GM12878 (cell line): ENCODE data around the gene ZCCHC13. TPM values are rescaled to one million over a fixed set of nuclear protein-coding genes. Genes with fewer than 3 reads are reported as not detected.

Source experiments
- ATAC-seq: fragments of 200-7000 bp; cut with Tn5 transposase; 3 replicates; pipeline ENCODE4 v1.9.1; 2020; ENCODE audit warnings: mild to moderate bottlenecking, moderate library complexity
- BruUV-seq: library from RNA; stranded (reverse); fragments of 400-500 nt; replicated peaks from 2 replicates; lab custom pipeline; 2021; lab: Mats Ljungman, UMichigan
- CTCF ChIA-PET: fragments of 300-600 bp; sonication (Branson Sonifier 250); formaldehyde crosslinking; extraction: SDS; loops from one replicate; lab custom pipeline; 2021; ENCODE audit warnings: inconsistent platforms; lab: Yijun Ruan, JAX
- POLR2A ChIA-PET: fragments of 350-600 bp; formaldehyde crosslinking; extraction: SDS; loops from one replicate; lab custom pipeline; 2021; ENCODE audit warnings: inconsistent platforms; lab: Charles Lee
- RAD21 ChIA-PET: fragments of 300-600 bp; sonication (Branson Sonifier 250); formaldehyde crosslinking; loops from one replicate; lab custom pipeline; 2023; ENCODE audit warnings: antibody characterized with exemption; ENCODE audit not compliant: unreplicated experiment; lab: Charles Lee
- SMC1A ChIA-PET: fragments of 300-600 bp; sonication (Branson Sonifier 250); formaldehyde crosslinking; loops from one replicate; lab custom pipeline; 2023; ENCODE audit not compliant: unreplicated experiment, uncharacterized antibody; lab: Charles Lee
- DNase-seq: peaks from one replicate; pipeline ENCODE4 v3.0.0-alpha.2; 2011; ENCODE audit warnings: low read depth, low spot score
- FAIRE-seq: peaks from 3 replicates; lab custom pipeline; 2011; peaks lifted over from hg19 to GRCh38; lab: Jason Lieb, UNC
- H2AFZ ChIP-seq: 2 replicates; pipeline ENCODE4 v1.6.0; 2011; ENCODE audit warnings: low read depth, low read length, control low read depth; ENCODE audit not compliant: control insufficient read depth
- H3K27ac ChIP-seq: 2 replicates; pipeline ENCODE4 v1.5.1; 2011; ENCODE audit warnings: control low read depth; ENCODE audit not compliant: control insufficient read depth, insufficient read depth
- H3K27me3 ChIP-seq, 2 experiments: replicated peaks in 1 of 2; 2 replicates each; pipeline versions ENCODE4 v1.6.0 to v1.6.1; 2011; ENCODE audit warnings: low read length in 1 of 2; ENCODE audit not compliant: control insufficient read depth in 2 of 2, insufficient read depth in 2 of 2
- H3K36me3 ChIP-seq, 2 experiments: 2 replicates each; pipeline ENCODE4 v1.5.1; 2011; ENCODE audit warnings: low read length in 1 of 2; ENCODE audit not compliant: control insufficient read depth in 2 of 2, insufficient read depth in 2 of 2
- H3K4me1 ChIP-seq: 2 replicates; pipeline ENCODE4 v1.6.1; 2011; ENCODE audit warnings: mild to moderate bottlenecking, low read length, moderate library complexity, mixed read lengths; ENCODE audit not compliant: control insufficient read depth, insufficient read depth
- H3K4me2 ChIP-seq: 2 replicates; pipeline ENCODE4 v1.6.0; 2011; ENCODE audit warnings: control low read depth; ENCODE audit not compliant: control insufficient read depth, insufficient read depth
- H3K4me3 ChIP-seq: fragments of 200-600 bp; sonication (generic); 2 replicates; pipeline ENCODE4 v1.5.1; 2016
- H3K79me2 ChIP-seq: 2 replicates; pipeline ENCODE4 v1.6.0; 2011; ENCODE audit warnings: low read length; ENCODE audit not compliant: control insufficient read depth, insufficient read depth
- H3K9ac ChIP-seq: 2 replicates; pipeline ENCODE4 v1.8.0; 2011; ENCODE audit warnings: low read length, control low read depth, mixed read lengths; ENCODE audit not compliant: control insufficient read depth, insufficient read depth
- H3K9me3 ChIP-seq: replicated peaks from 3 replicates; pipeline ENCODE4 v1.5.1; 2011; ENCODE audit warnings: mild to moderate bottlenecking, low read length; ENCODE audit not compliant: control insufficient read depth, insufficient read depth
- H4K20me1 ChIP-seq: 2 replicates; pipeline ENCODE4 v1.6.0; 2011; ENCODE audit not compliant: control insufficient read depth, insufficient read depth
- CBFB ChIP-seq: IDR thresholded peaks from 2 replicates; pipeline ENCODE4 v1.6.1; 2016; ENCODE audit warnings: antibody characterized with exemption, low read depth
- CBX5 ChIP-seq: sonication (generic); IDR thresholded peaks from 2 replicates; pipeline ENCODE4 v1.6.1; 2016; ENCODE audit warnings: low read depth, moderate library complexity, mild to moderate bottlenecking, inconsistent platforms
- CHD1 ChIP-seq: IDR thresholded peaks from 2 replicates; pipeline ENCODE4 v1.6.1; 2012; ENCODE audit warnings: low read depth, low read length, improper control_type of control experiment
- FOXM1 ChIP-seq: IDR thresholded peaks from 2 replicates; pipeline ENCODE4 v1.6.1; 2012; ENCODE audit warnings: low read depth, mild to moderate bottlenecking, inconsistent platforms, low read length, moderate library complexity
- GATAD2B ChIP-seq: fragments of 450-650 bp; conservative IDR thresholded peaks from 2 replicates; pipeline ENCODE4 v1.6.1; 2017; ENCODE audit warnings: low read depth, mild to moderate bottlenecking, moderate library complexity
- HDAC6 ChIP-seq: fragments of 200-600 bp; sonication (generic); IDR thresholded peaks from one replicate; pipeline ENCODE4 v1.8.0; 2017; ENCODE audit warnings: antibody characterized with exemption; ENCODE audit not compliant: unreplicated experiment
- HSF1 ChIP-seq: fragments of 150-350 bp; IDR thresholded peaks from 2 replicates; pipeline ENCODE4 v1.6.1; 2014; ENCODE audit warnings: mild to moderate bottlenecking, low read depth, low read length
- LARP7 ChIP-seq: fragments of 450-650 bp; IDR thresholded peaks from 2 replicates; pipeline ENCODE4 v1.6.1; 2017; ENCODE audit warnings: mild to moderate bottlenecking
- MTA2 ChIP-seq: fragments of 450-650 bp; IDR thresholded peaks from 2 replicates; pipeline ENCODE4 v1.6.1; 2016; ENCODE audit warnings: low read depth, mild to moderate bottlenecking, moderate library complexity
- PKNOX1 ChIP-seq: fragments of 450-650 bp; IDR thresholded peaks from 2 replicates; pipeline ENCODE4 v1.6.1; 2016; ENCODE audit warnings: mild to moderate bottlenecking
- SMC3 ChIP-seq: IDR thresholded peaks from 2 replicates; pipeline ENCODE4 v1.6.1; 2011; ENCODE audit warnings: low read length, improper control_type of control experiment, borderline replicate concordance
- STAT1 ChIP-seq: fragments of 450-650 bp; conservative IDR thresholded peaks from 2 replicates; pipeline ENCODE4 v1.6.1; 2014; ENCODE audit warnings: antibody characterized with exemption, mild to moderate bottlenecking
- SUZ12 ChIP-seq: fragments of 200-600 bp; sonication (generic); IDR thresholded peaks from one replicate; pipeline ENCODE4 v1.6.1; 2018; ENCODE audit warnings: antibody characterized with exemption, mild to moderate bottlenecking; ENCODE audit not compliant: unreplicated experiment
- TARDBP ChIP-seq: IDR thresholded peaks from 2 replicates; pipeline ENCODE4 v1.6.1; 2016; ENCODE audit warnings: borderline replicate concordance
- YBX1 ChIP-seq: fragments of 450-650 bp; IDR thresholded peaks from 2 replicates; pipeline ENCODE4 v1.6.1; 2016; ENCODE audit warnings: antibody characterized with exemption
- ZZZ3 ChIP-seq: IDR thresholded peaks from 2 replicates; pipeline ENCODE4 v1.6.1; 2011; ENCODE audit warnings: low read depth; ENCODE audit not compliant: control insufficient read depth, insufficient read length
- WGBS: methylation state at CpG from one replicate; pipeline ENCODE4 v1.1.6; 2016; ENCODE audit warnings: low lambda C conversion rate; ENCODE audit not compliant: insufficient replicate concordance, insufficient coverage; ENCODE audit errors: missing lambda C conversion rate; 5-methylcytosine and 5-hydroxymethylcytosine counted together
- in situ Hi-C: fragments of 300-500 bp; cut with MboI; formaldehyde crosslinking; loops from 9 replicates; pipeline ENCODE4 v1.14.3; 2018; ENCODE audit warnings: mixed read lengths
- intact Hi-C: fragments of 100-400 bp; cut with micrococcal nuclease; formaldehyde crosslinking; loops from one replicate; pipeline ENCODE4 v1.14.2; 2022; ENCODE audit not compliant: unreplicated experiment
- polyA plus RNA-seq, 11 experiments: library from polyadenylated mRNA; depleted of rRNA in 4 of 11; unstranded in 6 of 11; stranded (reverse) in 5 of 11; fragments of >200 nt; fragmentation: Nextera tagmentation in 4 of 11; fragmentation: Illumina TruSeq in 1 of 11; extraction: Ambion mirVana in 4 of 11; extraction: Trizol in 1 of 11; gene quantifications; 1 replicate in 1 of 11; 2 replicates in 10 of 11; pipeline versions ENCODE4 v1.2.1 to v1.2.3, GENCODE V29; 2011 to 2016; ENCODE audit warnings: inconsistent platforms in 2 of 11, missing spikeins in 2 of 11, low read depth in 1 of 11
- total RNA-seq, 4 experiments: library from RNA; depleted of rRNA in 3 of 4; stranded (reverse); fragments of >200 nt in 3 of 4; fragmentation: Illumina TruSeq in 1 of 4; extraction: Trizol in 1 of 4; gene quantifications; 2 replicates each; pipeline versions ENCODE4 v1.2.1 to v1.2.3, GENCODE V29; 2013 to 2021

ZCCHC13 gene
- total and polyA plus RNA-seq, 10 of the 15 experiments (the other 5 are each of a cell fraction or from before 2014, with no cell fraction given) = not detected

- ChIA-PET CTCF (no interaction called here), RAD21 (no interaction called here), POLR2A (no interaction called here), SMC1A (no interaction called here)
- in situ Hi-C loops (no loop called here), intact Hi-C loops (no loop called here)
- no peaks in the 10 kb centered on the region for H3K79me2 ChIP-seq
- no peak for DNase-seq
- H4K20me1 ChIP-seq = no peaks in the 10 kb centered on the region
- H3K4me3 ChIP-seq = no peak overlapping the region
- H3K4me1 ChIP-seq = no peaks in the 10 kb centered on the region
- 61% methylated on average over 21 of the region's 27 CpGs for WGBS
- no peak for ATAC-seq
- H3K36me3 ChIP-seq = no peaks in the 10 kb centered on the region
- H3K27me3 ChIP-seq = no peaks in the 10 kb centered on the region
- H3K9ac ChIP-seq = no peak overlapping the region
- FAIRE-seq = no peak
- no TSS peak for BruUV-seq
- H3K4me2 ChIP-seq = no peak overlapping the region
- no peaks in the 10 kb centered on the region for H3K9me3 ChIP-seq
- TF ChIP-seq MTA2 (no peak), CBFB (no peak), HDAC6 (no peak), STAT1 (no peak), SUZ12 (no peak), LARP7 (no peak), YBX1 (no peak), ZZZ3 (no peak), CBX5 (no peak), FOXM1 (no peak), PKNOX1 (no peak), GATAD2B (no peak), TARDBP (no peak), CHD1 (no peak), HSF1 (no peak), SMC3 (no peak)
- H2AFZ ChIP-seq = no peak overlapping the region
- H3K27ac ChIP-seq = no peak overlapping the region
Observed at GRCh38 chrX:74321191-74321590, 17.2 kb downstream of the ZCCHC13 start.
